HG02623 (cell line): ENCODE measurements around the gene DNAJC3.

Source experiments
- ATAC-seq: cut with Tn5 transposase; IDR thresholded peaks from one replicate; pipeline ENCODE4 v1.9.1; 2021; ENCODE audit warnings: moderate library complexity; ENCODE audit not compliant: unreplicated experiment

The DNAJC3 gene

DNA sequence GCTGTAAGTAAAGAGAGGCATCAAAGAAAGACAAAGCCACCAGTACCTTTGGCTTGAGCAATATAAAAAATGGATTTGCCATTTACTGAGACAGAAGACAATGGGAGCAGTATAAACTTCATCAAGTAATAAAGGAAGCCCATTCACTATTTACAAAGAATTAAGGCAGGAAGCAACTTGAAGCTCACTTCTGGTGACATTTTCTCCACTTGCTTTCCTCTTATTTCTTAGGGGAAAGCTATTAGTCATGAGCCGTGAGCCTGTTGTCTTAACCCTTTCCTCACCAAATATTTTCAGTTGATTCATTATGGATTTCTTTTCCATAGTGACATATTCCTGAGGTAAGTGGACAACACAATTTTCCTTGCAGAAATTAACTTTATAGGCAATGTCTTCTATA, 156.8 kb downstream of the DNAJC3 start:
- ATAC-seq = no peak

DNA sequence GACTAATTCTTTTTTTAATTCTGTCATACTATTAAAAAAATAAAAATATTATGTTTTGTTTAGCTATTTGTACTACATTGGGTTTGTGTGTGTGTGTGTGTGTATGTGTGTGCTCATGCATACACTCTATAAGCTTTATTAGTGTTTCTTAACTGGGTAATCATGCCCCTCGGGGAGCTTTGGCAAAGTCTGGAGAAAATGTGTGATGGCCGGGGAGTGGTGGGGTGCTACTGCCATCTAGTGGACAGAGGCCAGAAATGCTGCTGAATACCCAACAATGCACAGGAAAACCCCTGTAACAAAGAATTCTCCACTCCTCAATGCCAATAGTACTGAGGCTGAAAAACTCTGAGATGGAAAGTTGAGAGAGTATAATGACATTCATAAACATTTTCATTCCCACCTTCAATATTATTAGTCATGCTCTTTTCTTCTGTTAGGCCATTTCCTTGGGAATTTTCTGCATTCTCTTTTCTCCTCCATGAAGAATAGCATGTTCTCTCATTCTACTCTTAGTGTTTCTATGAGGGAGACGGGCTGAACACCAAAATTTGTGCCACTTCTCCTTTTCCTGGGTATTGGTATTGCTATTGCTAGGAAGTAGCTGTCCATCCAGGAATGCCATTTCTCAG, 157.3 kb downstream of the DNAJC3 start:
- peak; percentile 88 for ATAC-seq

DNA sequence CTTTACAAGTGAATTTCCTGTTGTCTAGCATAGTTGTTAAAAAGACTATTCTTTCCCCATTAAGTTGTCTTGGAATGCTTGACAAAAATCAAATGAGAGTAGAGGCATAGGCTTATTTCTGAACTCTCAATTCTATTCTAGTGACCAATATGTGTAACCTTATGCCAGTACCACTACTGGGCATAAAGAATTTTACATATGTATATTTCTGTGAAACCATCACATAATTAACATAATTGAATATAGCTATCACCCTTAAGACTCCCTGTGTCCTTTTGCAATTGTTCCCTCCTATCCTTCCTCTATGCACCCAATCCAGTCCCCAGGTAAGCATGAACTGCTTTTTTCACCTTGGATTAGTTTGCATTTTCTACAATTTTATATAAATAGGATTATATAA, 165.0 kb downstream of the DNAJC3 start:
- ATAC-seq = no peak

DNA sequence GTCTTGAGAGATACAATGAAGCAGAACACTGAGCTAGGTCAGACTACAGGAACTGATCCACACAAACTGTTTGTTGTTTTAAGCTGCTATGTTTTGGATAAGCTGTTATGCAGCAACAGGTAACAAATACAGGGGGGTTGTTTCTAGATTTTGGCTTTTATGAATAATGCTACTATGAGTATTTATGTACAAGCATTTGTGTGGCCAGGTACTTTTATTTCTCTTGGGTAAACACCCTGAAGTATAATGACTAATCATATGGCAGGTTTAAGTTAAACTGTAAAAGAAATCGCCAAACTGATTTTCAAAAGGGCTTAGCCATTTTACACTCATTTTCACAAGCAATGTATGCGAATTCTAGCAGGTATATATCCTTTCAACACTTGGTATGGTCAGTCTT, 166.0 kb downstream of the DNAJC3 start:
- ATAC-seq = no peak
